Small intestine (tissue), 7 donors: Measurements from ENCODE around the gene LRRC8B. TPM values are rescaled to one million over a fixed set of nuclear protein-coding genes. Genes with fewer than 3 reads are reported as not detected.
A peak's percentile ranks its signal among the peaks of the same experiment; 100 is the strongest.

Experiments
- DNase-seq, 2 donors: peaks; one replicate each; pipeline versions ENCODE4 v3.0.0 to v3.0.0-alpha.2; 2013
- FAIRE-seq: peaks from 2 replicates; lab custom pipeline; 2012; peaks lifted over from hg19 to GRCh38; lab: Jason Lieb, UNC
- H3K27ac ChIP-seq, 3 donors: one replicate each; pipeline ENCODE4 v1.5.1; 2013; ENCODE audit warnings: low read length in 2 of 3, mild to moderate bottlenecking in 2 of 3, control low read depth in 1 of 3, inconsistent platforms in 1 of 3, low read depth in 1 of 3, moderate library complexity in 1 of 3
- H3K27me3 ChIP-seq, 3 donors: one replicate each; pipeline ENCODE4 v1.6.1; 2013; ENCODE audit warnings: low read length in 3 of 3, inconsistent platforms in 1 of 3; ENCODE audit not compliant: control insufficient read depth in 3 of 3, insufficient read depth in 3 of 3
- H3K36me3 ChIP-seq, 3 donors: one replicate each; pipeline ENCODE4 v1.6.1; 2013; ENCODE audit warnings: low read length in 3 of 3, inconsistent platforms in 1 of 3, low read depth in 1 of 3, mild to moderate bottlenecking in 1 of 3, moderate library complexity in 1 of 3; ENCODE audit not compliant: control insufficient read depth in 3 of 3, insufficient read depth in 2 of 3
- H3K4me1 ChIP-seq, 3 donors: one replicate each; pipeline ENCODE4 v1.6.1; 2013; ENCODE audit warnings: low read length in 2 of 3, inconsistent platforms in 1 of 3, low read depth in 1 of 3, mild to moderate bottlenecking in 1 of 3, moderate library complexity in 1 of 3; ENCODE audit not compliant: control insufficient read depth in 3 of 3, insufficient read depth in 2 of 3
- H3K4me3 ChIP-seq, 3 donors: one replicate each; pipeline ENCODE4 v1.5.1; 2013; ENCODE audit warnings: low read length in 3 of 3, control low read depth in 1 of 3, inconsistent platforms in 1 of 3, low read depth in 1 of 3, mild to moderate bottlenecking in 1 of 3, moderate library complexity in 1 of 3
- H3K9me3 ChIP-seq, 2 donors: one replicate each; pipeline ENCODE4 v1.6.1; 2013; ENCODE audit warnings: low read depth in 1 of 2, low read length in 1 of 2; ENCODE audit not compliant: control insufficient read depth in 2 of 2, insufficient read depth in 1 of 2
- WGBS, 3 donors: extraction: QIAGEN DNeasy Blood & Tissue Kit; methylation state at CpG; one replicate each; pipeline ENCODE4 v1.1.7; 2013; 5-methylcytosine and 5-hydroxymethylcytosine counted together
- polyA plus RNA-seq, 4 donors: library from polyadenylated mRNA; stranded (reverse) in 3 of 4; unstranded in 1 of 4; fragments of 200-250 nt in 3 of 4; fragments of 120-200 nt in 1 of 4; gene quantifications; one replicate each; pipeline versions ENCODE4 v1.2.1 to v1.2.3, GENCODE V29; 2013
- donor health status: healthy with polysubstance abuse.
- donor health status: control.
- donor health status: control.
- donor health status: Bipolar disorder and iron deficiency.
- donor health status: healthy.

LRRC8B gene
- polyA plus RNA-seq, 4 donors = 1.6 to 8.4 (median 4.2) TPM

GRCh38 chr1:89607586-89608318, 83.1 kb downstream of the LRRC8B start:
- H3K27me3 ChIP-seq = no peaks in the 10 kb centered on the region
- H3K36me3 ChIP-seq = no peaks in the 10 kb centered on the region
- DNase-seq = no peak
- FAIRE-seq = no peak
- 79 to 92% (median 82%) methylated on average over 5 of the region's 5 CpGs for WGBS, 3 donors
- H3K4me3 ChIP-seq = no peak overlapping the region
- H3K9me3 ChIP-seq = no peaks in the 10 kb centered on the region
- peak overlapping the region in 1 of 3 donors; percentile 34 for H3K27ac ChIP-seq
- H3K4me1 ChIP-seq = no peaks in the 10 kb centered on the region

GRCh38 chr1:89608319-89608983, 83.8 kb downstream of the LRRC8B start:
- no peak for FAIRE-seq
- Histone ChIP-seq H3K36me3 (no peaks in the 10 kb centered on the region), H3K4me1 (no peaks in the 10 kb centered on the region), H3K27me3 (no peaks in the 10 kb centered on the region), H3K27ac (no peak overlapping the region), H3K9me3 (no peaks in the 10 kb centered on the region), H3K4me3 (no peak overlapping the region)
- no peak for DNase-seq
- 70 to 79% (median 73%) methylated on average over 9 of the region's 9 CpGs for WGBS, 3 donors

GRCh38 chr1:89608984-89609725, 84.5 kb downstream of the LRRC8B start:
- WGBS, 3 donors = 81 to 92% (median 88%) methylated on average over 20 of the region's 20 CpGs
- DNase-seq (no peak), FAIRE-seq (no peak)
- no peaks in the 10 kb centered on the region for H3K9me3 ChIP-seq
- no peak overlapping the region for H3K4me3 ChIP-seq
- peak overlapping the region in 1 of 3 donors; percentile 39 for H3K27ac ChIP-seq
- H3K27me3 ChIP-seq = no peaks in the 10 kb centered on the region
- no peaks in the 10 kb centered on the region for H3K36me3 ChIP-seq
- H3K4me1 ChIP-seq = no peaks in the 10 kb centered on the region

DNA sequence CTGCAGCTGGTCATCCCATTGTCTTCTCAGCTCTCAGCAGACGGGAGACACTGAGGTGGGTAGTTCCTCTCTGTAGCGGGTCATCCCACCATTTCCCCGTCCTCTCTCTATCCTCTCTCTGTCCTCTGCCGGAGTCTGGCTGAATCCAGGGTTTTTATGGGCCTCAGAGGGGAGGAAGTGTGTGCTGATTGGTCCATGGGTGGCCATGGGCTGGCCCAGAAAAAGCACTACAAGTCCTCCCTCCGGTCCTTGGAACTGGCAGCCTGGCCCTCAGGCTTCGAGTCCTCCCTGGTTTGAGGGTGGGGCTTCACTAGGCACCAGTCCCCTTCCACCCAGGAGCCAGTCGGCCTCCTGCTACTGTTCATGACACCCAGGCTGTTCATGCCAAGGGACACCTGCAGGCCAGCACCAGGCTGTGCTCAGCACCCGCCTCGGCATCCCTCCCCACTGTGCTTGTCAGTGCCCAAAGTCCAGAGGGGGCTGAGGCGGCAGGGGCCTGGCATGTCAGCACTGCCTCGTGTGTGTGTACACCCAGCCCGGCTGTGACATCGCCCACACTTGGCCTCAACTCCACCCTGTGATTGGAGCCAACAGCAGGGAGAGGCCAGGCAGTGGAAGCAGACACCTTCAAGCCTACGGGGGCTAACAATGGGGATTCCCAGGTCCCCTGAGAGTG, 85.3 kb downstream of the LRRC8B start:
- Histone ChIP-seq H3K4me1 (no peaks in the 10 kb centered on the region), H3K27ac (no peak overlapping the region), H3K4me3 (no peak overlapping the region), H3K36me3 (no peaks in the 10 kb centered on the region), H3K27me3 (no peaks in the 10 kb centered on the region), H3K9me3 (no peaks in the 10 kb centered on the region)
- FAIRE-seq (no peak), DNase-seq (no peak)
- 65 to 79% (median 78%) methylated on average over 14 of the region's 14 CpGs for WGBS, 3 donors

GRCh38 chr1:89610457-89611011, 85.9 kb downstream of the LRRC8B start:
- H3K4me3 ChIP-seq = no peak overlapping the region
- no peak for FAIRE-seq
- H3K9me3 ChIP-seq = no peaks in the 10 kb centered on the region
- H3K36me3 ChIP-seq = no peaks in the 10 kb centered on the region
- 69 to 82% (median 72%) methylated on average over 14 to 15 of the region's 15 CpGs for WGBS, 3 donors
- no peak for DNase-seq
- no peaks in the 10 kb centered on the region for H3K27me3 ChIP-seq
- H3K27ac ChIP-seq = no peak overlapping the region
- H3K4me1 ChIP-seq = no peaks in the 10 kb centered on the region

GRCh38 chr1:89611721-89612120, 87.1 kb downstream of the LRRC8B start:
- H3K27ac ChIP-seq = no peak overlapping the region
- no peaks in the 10 kb centered on the region for H3K27me3 ChIP-seq
- no peak overlapping the region for H3K4me3 ChIP-seq
- H3K4me1 ChIP-seq = no peaks in the 10 kb centered on the region
- FAIRE-seq (no peak), DNase-seq (no peak)
- no peaks in the 10 kb centered on the region for H3K36me3 ChIP-seq
- 64 to 73% (median 70%) methylated on average over 1 of the region's 1 CpG for WGBS, 3 donors
- no peaks in the 10 kb centered on the region for H3K9me3 ChIP-seq

GRCh38 chr1:89613928-89614327, 89.3 kb downstream of the LRRC8B start:
- Histone ChIP-seq H3K27ac (no peak overlapping the region), H3K27me3 (no peaks in the 10 kb centered on the region), H3K9me3 (peaks cover 0 to 7% of the 10 kb centered on the region in 2 donors), H3K4me1 (no peaks in the 10 kb centered on the region), H3K4me3 (no peak overlapping the region), H3K36me3 (no peaks in the 10 kb centered on the region)
- FAIRE-seq (no peak), DNase-seq (no peak)
- WGBS, 3 donors = 87 to 93% (median 89%) methylated on average over 7 of the region's 7 CpGs
